HPDE6-E6E7 (cell line): Measurements from ENCODE around the gene TUBA3C.
"Not testable (repeated sequence)": the region's sequence is repeated elsewhere in the genome, so short reads cannot be mapped to it uniquely, and the experiment has no call there.

Source experiments
- DNase-seq: peaks from one replicate; pipeline ENCODE4 v3.0.0; 2011; ENCODE audit warnings: missing footprints; ENCODE audit errors: extremely low spot score

The TUBA3C gene

DNA sequence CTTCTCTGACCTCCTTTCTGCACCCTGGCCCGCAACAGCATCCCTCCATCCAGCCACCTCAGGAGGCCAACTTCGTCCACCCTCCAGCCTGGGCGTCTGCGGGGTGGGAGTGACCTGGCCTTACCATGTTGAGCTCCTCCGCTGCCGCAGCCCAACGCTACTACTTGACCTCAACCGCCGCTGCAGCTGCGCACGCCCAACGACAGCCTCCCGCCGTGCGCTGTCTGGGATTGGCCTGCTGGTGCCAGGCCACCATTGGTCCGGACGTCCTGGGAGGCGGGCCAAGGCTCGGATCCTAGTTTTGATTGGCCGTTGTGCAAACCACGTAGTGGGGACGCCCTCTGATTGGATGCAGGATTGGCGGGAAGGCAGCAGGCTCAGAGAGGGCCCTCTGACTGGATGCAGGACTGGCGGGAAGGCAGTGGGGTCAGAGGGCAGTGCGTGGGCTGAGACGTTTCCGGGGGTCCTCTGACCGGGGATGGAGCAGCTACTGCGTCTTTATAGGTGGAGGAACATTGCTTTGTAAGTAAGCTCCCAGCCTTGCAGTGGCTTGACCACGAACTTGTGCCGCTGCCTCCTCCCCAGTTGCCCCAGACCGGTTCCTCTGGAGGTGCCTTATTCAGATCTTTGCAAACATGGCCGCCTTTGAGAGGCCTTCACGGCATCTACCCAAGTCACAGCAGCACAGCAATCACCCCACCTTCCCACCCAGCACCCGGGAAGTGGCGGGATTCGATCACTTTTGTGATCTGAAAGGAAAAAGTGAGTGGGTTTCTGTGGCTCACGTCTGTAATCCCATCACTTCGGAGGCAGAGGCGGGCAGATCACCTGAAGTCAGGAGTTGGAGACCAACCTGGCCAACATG lies at the start of gene TUBA3C:
Gene TUBA3C, minus strand, starts transcription at position 204 of the 865 bp plus-strand sequence. Its CDS starts 77 bp downstream, at position 127.
- DNase-seq: no peak

DNA sequence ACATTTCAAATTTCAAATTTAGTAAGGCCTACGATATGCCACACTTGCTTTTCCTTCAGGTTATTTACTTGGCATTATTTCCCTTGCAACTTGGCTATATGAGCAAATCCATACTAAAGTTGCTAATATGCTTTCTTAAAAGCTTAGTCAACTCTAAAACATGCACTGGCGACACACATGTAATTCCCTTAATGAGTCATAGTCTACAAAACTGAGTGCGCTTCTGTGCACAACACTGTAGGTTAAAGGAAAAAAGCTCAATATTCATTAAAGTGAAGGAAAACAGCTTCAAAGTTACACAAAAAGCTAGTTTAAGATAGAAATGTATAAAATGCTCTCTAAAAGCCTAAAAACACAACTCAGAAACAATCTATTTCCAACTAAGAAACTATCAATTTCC lies 25.8 kb upstream of the TUBA3C start:
- not testable (repeated sequence) for DNase-seq

DNA sequence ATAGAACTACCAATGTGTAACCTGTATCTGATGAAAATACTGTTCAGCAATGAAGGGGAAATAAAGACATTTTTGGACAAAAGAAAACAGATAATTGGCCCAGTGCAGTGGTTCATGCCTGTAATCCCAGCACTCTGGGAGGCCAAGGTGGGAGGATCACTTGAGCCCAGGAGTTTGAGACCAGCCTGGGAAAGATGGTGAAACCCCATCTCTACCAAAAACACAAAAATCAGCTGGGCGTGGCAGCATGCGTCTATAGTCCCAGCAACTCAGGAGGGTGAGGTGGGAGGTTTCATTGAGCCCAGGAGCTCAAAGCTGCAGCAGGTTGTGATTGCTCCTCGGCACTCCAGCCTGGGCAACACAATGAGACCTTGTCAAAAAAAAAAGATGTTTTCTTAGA lies 11.0 kb upstream of the TUBA3C start:
- DNase-seq: not testable (repeated sequence)

DNA sequence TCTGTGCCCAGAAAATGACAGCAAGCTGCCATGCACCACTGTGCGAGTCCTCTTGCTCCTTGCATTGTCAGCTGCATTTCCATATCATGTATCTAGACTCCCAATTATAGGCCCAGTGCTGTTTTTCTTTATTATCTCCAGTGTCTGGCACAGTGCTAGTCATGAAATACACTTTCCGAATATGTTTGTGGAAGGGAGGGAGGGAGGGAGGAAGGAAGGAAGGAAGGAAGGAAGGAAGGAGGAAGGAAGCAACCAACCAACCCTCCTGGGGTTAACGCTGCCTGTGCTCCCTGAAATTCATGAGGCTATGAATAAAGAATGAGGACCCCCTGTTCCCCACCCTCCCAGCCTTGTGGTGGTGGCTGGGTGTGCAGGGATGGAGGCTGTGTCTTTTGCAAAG lies 8.3 kb upstream of the TUBA3C start:
- DNase-seq: not testable (repeated sequence)

DNA sequence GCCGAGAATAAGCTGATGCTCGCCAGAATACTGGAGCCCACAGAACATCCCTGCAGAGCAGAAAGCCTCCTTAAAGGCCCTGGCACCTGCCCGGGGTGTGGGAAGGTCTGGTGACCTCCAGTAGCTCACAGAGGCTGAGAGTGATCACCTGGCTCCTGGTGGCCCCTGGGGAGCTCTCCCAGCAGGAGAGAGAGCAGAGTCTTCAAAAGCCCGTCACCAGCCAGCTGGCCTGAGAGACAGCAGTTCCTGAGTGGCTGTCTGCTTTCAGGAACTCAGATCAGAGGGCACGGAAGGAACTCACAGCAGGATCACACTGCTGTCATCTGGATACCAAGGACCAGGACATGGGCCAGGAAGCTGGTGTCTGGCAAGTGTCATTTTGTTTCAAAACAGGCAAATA lies 7.7 kb upstream of the TUBA3C start:
- not testable (repeated sequence) for DNase-seq

DNA sequence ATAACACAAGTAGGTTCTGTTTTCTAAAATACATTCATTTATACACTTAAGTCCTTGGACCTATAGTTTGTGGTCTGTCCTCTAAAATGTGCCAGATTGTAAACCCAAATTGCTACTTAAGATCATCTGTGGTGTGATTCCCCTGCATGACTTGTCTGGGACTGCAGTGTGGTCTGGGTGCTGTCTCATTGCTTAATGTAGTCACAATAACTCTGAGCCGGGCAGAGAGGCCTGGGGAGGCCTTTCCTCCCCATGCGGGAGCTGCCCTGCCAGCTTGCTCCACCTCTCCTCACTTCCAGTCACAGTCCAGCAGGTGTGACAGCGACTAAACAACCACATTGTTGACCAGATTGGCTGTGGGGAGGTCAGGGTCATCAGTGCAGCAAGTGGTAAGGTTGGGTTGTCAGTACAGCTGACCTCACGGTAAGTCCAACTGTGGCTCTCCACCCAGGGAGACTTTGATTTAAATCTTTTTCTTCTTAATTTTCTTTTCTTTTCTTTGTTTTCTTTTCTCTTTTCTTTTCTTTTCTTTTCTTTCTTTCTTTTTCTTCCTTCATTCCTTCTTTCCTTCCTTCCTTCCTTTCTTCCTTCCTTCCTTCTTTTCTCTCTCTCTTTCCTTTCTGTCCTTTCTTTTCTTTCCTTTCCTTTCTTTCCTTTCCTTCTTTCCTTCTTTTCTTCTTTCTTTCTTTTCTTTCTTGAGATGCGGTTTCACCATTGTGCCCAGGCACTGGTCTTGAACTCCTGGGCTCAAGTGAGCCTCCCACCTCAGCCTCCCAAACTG lies 4.4 kb upstream of the TUBA3C start:
- no peak for DNase-seq

DNA sequence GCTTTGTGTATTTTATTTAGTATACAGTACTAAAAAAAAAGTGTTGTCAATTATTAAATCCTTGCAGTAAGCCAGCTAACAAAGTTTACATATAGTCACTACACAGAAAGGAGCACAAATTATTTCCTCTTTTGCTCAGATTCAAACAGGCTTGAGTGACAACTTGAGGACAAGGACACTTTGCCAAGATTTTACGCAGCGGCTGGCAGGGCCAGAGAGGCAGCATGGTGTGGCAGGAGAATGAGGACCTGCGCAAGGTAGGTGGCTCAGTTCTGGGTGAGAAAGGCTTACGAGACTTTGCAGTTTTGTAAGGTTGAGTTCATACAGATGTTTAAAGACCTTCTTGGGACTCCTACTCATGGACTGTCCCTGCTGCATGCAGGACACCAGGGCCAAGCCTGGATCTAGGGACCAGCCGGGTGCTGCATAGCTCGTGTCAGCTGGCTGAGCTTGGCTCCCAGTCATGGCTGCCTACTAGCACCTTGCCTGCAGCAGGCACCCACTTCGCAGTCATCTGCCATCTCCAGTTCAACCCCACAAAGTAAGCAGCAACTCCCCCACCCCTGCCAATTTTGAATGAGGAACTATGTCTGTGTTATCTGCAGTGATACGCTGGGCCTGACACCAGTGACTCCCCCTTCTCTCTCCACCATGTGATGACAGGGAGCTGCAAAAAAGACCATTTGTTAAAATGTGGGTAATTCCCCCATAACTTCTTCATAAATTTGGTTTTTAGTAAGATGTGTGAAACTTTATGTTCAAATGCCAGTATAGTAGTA lies 3.7 kb upstream of the TUBA3C start:
- DNase-seq: no peak

DNA sequence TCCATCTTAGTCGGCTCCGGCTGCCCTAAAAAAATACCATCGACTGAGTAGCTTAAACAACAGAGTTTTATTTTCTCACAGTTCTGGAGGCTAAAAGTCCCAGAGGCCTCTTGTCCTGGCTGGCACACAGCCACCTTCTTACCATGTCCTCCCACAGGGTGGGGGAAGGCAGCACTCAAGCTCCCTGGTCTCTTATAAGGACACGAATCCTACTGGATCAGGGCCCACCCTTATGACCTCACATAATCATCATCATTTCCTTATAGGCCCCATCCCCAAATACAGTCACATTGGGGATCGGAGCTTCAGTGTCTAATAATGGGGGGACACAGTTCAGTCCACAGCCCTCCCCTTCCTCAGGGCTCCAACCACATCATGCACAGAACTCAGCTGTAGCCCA lies 2.6 kb upstream of the TUBA3C start:
- no peak for DNase-seq

DNA sequence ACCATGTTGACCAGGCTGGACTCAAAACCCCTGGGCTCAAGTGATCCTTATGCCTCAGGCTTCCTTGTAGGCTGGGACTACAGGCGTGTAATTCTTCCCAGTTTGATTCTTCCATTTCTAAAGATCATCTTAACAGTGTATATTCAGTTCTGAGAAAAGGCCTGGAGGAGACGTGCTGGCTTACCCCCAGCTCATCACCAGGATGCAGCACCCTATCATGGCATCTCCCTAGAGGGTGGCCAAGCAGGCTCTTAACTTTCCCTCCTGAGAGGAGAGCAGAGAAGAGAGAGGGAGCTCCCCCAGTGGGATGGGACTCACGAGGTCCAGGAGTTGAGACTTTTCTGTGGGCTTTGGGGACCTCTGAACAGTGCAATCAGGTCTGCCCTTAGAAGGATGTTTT lies 2.1 kb upstream of the TUBA3C start:
- no peak for DNase-seq

DNA sequence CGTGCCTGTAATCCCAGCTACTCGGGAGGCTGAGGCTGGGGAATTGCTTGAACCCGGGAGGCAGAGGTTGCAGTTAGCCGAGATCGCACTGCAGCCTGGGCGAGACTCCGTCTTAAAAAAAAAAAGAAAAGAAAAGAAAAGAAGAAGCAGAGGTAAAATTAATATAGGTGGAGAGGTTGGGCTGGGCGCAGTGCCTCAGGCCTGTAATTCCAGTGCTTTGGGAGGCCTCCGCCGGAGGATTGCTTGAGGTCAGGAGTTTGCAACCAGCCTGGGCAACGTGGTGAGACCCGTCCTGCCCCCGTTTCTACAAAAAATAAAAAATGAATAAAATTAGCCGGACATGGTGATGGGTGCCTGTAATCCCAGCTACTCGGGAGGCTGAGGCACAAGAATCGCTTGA lies 912 bp upstream of the TUBA3C start:
- DNase-seq: no peak

DNA sequence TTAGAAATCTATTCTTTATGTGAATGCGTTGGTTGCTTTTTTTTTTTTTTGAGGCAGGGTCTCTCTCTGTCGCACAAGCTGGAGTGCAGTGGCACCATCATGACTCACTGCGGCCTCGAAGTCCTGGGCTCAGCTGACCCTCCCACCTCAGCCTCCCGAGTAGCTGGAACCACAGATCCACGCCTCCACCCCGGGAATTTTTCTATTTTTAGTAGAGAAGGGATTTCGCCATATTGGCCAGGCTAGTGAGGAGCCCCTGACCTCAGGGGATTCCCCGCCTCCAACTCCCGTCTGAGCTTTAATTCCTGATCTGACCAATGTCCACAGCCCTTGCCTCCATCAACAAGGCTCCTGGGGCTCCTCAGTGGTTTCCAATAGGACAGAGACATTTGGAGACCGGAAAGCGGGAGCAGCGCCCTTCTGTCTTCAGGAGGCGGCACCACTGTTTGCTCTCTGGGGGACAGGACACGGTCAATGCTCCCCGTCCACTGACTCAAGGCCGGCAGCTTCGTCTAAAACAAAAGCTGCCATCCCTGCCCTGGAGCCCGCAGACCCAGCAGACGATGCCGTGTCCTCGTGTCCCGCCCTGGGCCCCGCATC lies 503 bp downstream of the TUBA3C start:
- DNase-seq: no peak

DNA sequence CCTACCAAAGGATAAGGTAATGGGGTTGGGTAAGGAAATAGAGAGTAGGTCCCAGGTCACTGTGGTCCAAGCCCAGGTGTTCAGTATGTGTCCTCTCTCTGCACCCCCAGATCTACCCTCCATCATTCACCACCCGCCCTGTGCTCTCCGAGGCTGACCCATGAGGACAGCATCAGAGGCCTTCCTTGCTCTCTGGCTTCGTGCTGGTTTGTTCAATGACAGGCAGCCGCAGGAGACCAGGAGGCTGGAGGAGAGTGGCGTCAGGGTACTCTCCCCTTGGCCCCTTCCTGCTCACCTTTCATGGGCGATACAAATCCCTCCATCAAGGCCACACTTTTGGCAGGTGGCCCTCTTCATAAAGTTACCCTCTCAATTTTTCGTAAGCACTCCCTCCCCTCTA lies 1.7 kb downstream of the TUBA3C start:
- DNase-seq: no peak

DNA sequence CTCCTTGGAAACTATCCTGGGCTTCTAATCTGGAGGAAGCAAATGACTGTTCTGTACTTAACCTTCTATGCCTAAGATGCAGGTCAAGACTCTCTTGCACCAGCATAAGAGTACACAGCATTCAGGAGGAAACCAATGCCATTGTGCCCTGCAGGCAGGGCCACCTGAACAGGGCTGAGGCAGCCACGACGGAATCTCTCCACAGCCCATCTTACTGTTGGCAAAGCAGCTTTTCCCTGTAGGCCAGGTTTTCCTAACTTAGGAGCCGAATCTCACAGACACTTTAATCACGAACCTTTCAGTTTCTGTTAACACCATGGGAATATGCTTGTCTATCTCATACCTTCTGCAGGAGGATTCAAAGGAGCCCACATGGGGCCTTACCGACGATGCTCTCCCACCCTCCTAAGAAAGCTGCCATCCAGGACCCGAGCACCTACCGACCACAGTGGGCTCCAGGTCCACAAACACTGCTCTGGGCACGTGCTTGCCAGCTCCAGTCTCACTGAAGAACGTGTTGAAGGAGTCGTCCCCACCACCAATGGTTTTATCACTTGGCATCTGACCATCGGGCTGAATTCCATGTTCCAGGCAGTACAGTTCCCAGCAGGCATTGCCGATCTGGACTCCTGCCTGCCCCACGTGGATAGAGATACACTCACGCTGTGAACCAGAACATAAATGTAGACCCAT lies 2.6 kb downstream of the TUBA3C start:
- DNase-seq: no peak

DNA sequence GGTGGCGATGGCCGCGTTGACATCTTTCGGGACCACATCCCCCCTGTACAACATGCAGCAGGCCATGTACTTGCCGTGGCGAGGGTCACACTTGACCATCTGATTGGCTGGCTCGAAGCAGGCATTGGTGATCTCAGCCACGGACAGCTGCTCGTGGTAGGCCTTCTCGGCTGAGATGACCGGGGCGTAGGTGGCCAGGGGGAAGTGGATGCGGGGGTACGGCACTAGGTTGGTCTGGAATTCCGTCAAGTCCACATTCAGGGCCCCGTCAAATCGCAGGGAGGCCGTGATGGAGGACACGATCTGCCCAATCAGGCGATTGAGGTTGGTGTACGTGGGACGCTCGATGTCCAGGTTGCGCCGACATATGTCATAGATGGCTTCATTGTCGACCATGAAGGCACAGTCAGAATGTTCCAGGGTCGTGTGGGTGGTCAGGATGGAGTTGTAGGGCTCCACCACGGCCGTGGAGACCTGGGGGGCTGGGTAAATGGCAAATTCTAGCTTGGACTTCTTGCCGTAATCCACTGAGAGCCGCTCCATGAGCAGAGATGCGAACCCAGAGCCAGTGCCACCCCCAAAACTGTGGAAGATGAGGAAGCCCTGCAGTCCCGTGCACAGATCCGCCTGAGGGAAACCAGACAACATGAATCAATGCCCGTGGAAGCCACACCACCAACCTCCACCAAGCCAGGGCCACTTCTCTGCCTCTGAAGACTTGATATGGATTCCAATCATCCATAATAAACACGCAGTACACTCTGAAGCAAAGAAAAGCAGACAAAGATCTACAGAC lies 4.4 kb downstream of the TUBA3C start:
- DNase-seq: not testable (repeated sequence)

DNA sequence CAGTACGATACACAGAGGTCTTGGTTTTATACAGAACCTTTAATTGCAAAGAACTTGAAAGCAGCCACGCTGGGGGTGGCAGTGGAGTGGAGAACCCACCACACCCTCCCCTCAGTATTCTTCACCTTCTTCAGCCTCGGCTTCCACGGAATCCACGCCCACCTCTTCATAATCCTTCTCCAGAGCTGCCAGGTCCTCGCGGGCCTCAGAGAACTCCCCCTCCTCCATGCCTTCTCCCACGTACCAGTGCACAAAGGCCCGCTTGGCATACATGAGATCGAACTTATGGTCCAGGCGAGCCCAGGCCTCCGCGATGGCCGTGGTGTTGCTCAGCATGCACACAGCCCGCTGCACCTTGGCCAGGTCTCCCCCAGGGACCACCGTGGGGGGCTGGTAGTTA lies 7.9 kb downstream of the TUBA3C start:
- no peak for DNase-seq

DNA sequence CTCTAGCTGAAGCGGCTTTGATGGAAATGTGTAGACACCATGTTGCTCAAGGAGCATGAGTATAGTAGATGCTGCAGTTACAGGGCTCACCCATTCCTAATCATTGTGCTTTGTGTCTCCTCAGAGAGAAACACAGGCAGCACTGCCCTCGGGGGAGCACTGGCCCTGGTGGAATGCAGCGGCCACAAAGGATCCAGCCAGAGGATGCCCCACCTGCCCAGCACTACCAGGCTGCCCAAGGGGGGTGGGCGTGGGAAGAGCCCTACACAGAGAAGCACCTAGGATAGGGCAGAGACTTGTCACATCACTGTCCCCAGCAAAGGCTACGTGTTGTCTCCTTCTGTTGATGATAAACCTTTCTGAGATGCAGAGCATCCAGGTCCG lies 9.0 kb downstream of the TUBA3C start:
- DNase-seq: no peak

DNA sequence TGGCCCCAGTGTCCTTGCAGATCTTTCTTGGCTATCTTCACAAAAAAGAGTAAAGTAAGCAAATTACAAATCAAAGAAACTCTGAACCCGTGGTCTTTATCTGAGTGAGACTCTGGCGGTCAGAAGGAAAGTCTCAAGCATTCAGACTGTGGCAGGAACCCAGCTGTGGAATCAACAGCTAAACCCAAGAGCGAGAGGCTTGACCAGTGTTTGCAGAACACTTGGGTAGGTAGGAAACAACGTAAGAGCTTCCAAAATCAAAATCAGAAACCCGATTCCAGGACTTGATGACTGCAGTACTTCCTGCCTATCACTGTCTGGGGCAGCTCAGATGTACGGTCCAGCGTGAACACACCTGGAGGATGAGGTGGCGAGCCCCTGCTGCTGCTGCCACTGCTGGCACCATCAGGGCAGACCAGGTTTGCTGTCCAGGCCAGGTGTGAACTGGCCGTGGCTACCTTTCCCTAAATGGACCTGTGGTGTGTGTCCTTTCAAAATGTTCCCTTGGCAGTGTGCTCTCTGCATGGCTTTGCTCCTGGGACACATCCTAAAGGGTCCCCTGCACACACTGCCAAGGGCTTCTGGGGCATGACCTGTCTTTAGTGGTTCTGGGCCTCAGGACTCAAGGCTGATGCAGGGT lies 9.5 kb downstream of the TUBA3C start:
- DNase-seq: no peak

DNA sequence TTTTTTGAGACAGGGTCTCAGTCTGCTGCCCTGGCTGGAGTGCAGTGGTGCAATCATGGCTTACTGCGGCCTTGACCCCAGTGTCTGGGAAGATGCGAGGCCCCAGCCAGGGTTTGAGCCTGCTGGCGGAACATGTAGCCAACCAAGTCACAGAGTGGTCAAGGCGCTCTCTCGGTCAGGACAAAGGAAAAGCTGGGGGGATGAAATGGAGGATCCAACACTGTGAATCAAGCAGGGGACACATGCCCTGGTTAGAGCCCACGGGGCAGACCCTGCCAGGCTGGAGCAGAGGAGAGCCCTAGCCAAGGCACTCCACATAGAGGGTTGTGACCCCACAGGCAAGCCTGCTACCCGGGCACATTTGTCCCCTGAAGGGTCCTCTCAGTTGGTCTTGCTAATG lies 10.1 kb downstream of the TUBA3C start:
- DNase-seq: no peak

DNA sequence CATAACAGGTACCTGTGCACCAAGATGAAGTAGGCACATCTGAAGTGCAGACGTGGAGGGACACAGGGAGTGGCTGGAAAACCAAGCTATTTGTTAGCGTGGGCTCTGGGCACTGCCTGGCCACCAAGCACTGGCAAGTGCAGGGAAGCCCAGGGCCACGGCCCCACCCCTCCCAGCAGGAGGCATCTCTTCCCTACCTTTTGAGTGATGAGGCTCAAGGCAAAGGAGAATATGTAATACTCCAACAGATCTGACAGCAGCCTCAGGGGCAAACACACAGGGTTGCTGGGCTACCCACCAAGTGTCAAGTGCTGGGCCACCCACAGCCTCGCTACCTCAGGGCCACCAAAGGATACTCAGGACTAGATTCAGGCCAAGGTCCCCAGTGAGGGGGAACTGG lies 11.6 kb downstream of the TUBA3C start:
- DNase-seq: no peak

DNA sequence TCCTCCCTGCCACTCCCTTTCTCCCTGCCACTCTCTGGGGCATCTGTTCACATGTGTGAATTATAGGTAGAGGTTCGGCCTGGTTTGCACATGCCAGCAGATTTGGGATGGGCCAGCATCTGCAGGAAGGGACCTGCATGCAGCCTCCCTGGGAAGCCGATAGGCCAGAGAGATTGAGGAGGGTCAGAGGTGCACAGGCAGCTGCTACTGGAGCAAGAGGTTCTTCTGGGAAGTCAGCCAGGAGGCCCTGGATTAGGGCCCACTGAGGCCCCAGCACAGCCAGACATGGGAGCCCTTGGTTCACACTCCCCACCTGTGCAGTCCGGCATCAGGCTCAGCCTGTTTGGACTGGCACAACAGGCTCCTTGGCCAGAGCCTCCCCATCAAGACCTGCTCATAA lies 12.1 kb downstream of the TUBA3C start:
- DNase-seq: no peak
